NCI-H510A treated with DMSO at 0.1 percent for 48 hours (cell line): ENCODE measurements around the gene CA7.
"Not testable (repeated sequence)": the region's sequence is repeated elsewhere in the genome, so short reads cannot be mapped to it uniquely, and the experiment has no call there.

Source experiments
- DNase-seq: peaks from one replicate; lab custom pipeline; 2025; lab: John Stamatoyannopoulos, UW

Gene CA7

DNA sequence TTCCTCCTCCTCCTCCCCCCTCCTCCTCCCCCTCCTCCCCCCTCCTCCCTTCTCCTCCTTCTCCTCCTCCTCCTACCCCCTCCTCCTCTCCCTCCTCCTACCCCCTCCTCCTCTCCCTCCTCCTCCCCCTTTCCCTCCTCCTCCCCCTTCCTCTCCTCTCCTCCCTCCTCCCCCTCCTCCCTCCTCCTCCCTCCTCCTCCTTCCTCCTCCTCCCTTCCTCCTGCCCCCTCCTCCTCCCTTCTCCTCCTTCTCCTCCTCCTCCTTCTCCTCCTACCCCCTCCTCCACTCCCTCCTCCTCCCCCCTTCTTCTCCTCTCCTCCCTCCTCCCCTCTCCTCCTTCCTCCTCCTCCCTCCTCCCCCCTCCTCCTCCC, 29.5 kb downstream of the CA7 start:
- DNase-seq, result no peak

DNA sequence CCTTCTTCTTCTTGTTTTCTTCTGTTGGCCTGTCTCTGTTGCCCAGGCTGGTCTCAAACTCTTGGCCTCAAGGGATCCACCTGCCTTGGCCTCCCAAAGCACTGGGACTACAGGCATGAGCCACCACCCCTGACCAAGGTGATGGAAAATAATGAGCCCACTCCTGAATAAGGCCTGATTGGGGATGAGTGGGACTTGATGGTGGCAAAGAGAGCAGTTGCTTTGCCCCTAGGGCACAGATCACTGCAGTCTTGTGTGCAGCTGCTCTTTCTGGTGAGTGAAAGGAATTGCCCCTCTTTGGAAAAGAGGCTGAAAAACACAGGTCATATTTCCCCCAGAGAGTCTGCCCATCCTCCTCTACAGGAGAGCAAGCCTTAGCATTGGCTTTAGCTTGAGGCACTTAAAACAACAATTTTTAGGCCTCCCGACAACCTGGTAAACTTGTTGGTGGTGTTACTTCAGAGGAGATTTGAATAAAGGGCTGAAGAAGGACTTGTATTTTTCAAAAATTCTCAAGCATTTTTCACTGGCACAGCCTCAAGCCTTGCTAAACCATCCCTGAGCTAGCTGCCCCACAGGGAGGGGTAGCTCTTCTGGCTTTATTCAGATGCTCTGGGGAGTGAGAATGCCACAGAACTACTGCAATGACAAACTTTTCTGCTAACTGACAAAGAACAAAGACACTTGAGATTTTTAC, 30.0 kb downstream of the CA7 start:
- no peak for DNase-seq

DNA sequence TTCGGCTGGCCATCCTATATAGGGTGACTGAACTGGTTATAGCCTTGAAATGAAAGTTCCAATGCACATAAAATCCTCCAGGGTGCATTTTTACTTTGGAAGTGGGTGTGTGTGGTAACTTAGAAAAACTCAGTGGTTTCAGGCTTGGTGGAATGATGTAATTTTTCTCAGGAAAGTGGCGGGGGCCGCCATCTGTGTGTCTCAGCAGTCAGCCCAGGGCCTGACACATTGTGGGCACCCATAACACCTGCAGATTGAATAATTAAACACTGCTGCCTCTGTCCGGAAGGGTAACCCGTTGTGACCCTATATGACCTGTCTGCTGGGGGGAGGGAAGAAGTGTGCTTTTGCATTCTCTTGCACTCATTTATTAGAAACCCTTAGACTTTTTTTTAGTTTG, 33.9 kb downstream of the CA7 start:
- DNase-seq, result no peak

DNA sequence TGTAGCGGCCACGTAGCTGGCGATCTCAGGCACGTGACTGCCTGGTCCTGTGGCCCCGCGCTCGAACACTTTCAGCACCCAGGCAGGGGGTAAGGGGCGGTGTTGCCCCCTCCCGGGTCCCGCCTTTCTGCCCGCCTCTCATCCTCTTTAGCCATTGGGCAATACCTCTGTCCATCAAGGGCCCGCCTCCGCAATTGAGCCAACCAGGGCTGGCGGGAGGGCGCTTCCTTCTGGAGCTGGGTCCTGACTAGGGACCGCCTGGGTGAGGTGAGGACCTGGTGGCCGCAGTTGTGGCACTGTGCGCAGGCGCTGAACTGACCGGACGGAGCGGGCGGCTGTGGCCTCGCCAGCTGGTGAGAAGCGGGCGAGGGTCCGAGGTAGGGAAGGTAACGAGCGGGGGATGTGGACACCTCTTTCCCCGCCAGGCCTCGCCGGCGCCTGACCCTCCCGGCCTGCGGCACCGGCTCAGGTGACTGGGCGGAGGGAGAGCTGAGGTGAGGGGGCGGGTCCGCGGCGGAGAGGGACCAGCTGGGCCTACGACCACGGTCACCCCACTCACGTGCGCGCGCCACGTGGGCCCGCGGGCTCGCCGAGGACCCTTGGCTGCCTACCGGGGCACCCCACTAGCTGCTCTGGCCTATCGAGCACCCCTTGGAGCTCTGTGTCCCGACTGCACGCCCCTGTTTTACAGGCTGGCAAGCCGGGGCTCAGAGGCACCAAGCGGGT, 36.2 kb downstream of the CA7 start, which contains the start of gene PDP2:
Gene PDP2 (plus strand): TSS at position 228 of the 726 bp plus-strand sequence. CDS start 3,770 bp downstream, outside the sequence.
- DNase-seq, result peak; percentile 82

DNA sequence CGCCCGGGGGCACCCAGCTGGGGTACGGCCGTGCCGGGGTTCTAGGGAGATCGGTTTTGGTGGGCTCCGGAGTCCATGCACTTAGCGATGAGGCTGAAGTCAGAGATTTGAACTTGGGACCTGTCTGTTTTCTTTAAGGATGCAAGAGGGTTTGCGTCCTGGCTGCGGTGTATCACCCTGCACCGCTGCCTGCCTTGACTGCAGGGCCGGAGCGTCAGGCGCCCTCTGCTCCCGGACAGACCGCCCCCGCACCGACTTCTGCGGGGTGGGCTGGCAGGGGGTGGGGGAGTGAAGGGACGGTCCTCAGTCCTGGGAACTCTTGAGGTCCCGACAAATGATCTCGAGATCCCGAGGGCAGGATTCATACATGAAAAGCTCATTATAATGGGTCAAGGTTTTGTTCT, 36.8 kb downstream of the CA7 start:
- no peak for DNase-seq

DNA sequence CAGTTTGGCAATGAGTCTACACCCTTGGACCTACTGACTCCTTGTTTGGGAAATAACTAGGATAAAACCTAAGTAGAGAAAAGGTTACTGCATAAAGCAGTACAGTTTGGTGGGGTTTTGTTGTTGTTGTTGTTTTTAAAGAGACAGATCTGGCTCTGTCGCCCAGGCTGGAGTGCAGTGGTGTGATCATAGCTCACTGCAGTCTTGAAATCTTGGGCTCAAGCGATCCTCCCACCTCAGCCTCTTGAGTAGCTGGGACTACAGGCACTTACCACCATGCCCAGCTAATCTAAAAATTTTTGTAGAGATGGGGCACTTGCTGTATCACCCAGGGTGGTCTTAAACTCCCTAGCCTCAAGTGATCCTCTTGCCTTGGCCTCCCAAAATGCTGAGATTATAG, 37.3 kb downstream of the CA7 start:
- no peak for DNase-seq

DNA sequence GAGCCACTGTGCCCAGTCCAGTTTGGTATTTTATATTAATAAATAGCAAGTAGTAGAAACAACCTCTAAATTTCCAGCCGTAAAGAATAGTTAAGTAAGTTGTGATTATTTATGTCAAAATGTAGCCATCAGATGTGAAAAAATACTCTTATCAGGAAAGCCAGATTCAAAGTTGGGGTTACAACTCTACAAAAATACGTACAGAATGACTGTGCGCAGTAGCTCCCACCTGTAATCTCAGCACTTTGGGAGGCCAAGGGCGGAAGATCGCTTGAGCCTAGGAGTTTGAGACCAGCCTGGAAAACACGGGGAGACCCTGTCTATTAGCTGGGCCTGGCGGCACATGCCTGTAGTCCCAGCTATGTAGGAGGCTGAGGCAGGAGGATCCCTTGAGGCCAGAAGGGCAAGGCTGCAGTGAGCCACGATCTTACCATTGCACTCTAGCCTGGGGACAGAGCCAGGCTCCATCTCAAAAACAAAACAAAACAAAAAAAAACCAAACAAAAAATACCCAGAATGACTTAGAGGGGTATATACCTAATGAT, 37.8 kb downstream of the CA7 start:
- no peak for DNase-seq

DNA sequence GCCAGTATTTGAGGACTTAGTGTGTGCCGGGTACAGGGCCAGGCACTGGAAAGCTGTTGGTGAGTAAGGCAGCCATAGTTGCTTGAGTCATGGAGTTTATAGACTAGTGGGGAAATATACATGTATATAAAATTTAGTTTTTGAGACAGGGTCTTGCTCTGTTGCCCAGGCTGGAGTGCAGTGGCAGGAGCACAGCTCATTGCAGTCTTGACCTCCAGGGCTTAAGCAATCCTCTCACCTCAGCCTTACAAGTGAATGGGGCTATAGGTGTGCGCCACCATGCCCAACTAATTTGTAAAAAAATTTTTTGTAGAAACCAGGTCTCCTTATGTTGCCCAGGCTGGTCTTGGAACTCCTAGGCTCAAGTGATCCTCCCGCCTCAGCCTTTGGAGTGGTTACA, 38.5 kb downstream of the CA7 start:
- DNase-seq, result no peak

DNA sequence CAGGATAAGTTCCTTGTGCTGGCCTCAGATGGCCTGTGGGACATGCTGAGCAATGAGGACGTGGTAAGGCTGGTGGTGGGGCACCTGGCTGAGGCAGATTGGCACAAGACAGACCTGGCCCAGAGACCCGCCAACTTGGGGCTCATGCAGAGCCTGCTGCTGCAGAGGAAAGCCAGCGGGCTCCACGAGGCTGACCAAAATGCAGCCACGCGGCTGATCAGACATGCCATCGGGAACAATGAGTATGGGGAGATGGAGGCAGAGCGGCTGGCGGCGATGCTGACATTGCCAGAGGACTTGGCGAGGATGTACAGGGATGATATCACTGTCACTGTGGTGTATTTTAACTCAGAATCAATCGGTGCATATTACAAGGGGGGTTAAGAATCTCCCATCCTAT, 41.3 kb downstream of the CA7 start:
- DNase-seq, result no peak

DNA sequence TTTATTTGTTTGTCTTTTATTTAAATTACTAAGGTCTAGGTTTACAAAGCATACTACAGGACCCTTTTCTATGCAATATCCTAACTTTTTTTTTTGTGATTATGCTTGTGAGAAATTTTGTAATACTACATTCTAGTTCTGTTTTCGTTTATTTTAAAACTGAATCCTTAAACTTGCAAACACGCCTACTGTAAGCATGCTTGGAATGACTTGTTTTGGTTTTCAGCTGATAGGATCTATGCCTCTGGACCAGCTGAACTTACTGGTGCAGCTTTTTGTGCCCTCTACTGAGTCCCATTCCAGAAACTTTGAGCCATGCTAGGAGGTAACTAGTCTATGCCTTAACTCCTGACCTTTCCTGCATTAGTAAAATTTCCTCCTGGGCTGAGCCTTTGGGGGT, 42.1 kb downstream of the CA7 start:
- DNase-seq, result no peak

DNA sequence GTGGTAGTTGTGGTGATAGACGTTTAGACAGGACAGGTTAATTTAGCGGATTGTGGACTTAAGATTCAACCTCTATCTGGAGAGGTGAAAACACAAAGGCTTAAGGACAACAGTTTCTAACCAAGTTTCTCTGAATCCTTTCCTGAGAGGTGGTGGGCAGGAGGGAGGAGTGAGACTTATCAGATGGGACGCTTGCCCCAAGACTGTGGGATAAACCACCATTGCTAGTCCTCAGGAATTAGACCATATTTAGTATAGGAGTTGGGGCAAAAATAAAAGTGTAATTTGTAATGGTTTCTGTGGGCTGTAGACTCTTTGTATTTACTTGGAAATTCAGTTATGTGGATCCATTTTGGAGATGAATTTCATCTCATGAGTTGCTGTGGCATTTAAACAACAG, 42.7 kb downstream of the CA7 start:
- DNase-seq, result no peak

DNA sequence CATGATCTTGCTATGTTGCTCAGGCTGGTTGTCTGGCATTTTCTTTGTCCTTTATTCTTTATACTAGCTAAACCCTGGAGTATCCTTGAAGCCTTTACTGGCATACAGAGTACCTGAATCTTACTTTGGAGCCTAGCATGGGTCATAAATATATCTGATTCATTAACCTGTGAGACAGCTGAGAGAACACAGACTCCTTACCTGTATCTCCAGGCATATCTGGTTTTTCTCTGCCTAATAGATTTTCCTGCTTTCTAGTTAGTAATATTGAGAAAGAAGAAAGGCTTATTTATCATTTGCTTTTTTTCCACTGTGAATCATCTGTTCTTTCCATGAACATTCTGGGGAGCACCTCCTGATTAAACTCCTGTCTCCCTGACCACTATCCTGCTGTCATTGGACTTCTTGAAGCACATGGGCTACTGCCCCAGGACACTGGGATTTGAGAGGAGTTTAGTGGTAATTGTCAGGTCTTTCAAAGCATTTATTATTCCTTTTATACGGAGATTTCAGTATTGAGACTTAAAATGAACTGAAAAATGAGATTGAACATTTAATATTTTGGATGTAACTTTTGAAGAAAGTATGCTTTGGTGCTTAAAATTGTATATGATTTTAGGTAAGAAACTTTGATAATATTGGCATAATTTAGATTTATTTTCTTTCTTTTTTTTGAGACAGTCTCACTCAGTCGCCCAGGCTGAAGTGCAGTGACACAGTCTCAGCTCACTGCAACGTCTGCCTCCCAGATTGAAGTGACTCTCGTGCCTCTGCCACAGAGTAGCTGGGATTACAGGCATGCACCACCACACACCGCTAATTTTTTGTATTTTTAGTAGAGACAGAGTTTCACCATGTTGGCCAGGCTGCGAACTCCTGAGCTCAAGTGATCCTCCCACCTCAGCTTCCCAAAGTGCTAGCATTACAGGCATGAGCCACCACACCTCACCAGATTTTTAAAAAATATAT, 44.7 kb downstream of the CA7 start:
- no peak for DNase-seq

DNA sequence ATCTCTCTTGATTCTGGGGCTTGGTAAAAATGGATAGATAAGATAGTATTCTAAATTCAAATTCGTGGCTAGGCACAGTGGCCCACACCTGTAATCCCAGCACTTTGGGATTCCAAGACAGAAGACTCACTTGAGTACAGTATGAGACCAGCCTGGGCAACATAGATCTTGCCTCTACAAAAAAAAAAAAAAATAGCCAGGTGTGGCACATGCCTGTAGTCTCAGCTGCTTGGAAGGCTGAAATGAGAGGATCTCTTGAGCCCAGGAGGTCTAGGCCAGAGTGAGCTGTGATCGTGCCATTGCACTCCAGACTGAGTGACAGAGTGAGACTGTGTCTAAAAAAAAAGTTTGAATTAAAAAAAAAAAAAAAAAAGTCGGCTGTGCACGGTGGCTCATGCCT, 45.4 kb downstream of the CA7 start:
- no peak for DNase-seq

DNA sequence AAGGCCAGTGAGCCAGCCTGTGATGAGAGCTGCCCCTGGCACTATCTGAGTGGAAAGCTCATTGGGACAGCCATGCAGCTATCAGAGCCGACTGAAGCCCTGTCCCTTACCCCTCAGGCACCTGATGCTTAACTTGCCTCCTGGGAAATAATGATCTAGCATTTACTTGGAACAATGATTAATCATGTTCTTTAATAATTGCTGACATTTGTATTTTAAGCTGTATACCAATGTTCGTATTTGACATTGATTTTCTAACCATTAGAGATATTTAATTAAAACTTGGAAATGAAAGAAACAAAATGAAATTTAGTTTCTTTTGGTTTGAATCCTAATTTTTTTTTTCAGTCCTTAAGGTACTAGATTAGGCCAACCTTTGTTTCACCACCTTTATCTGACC, 46.6 kb downstream of the CA7 start:
- DNase-seq, result no peak

DNA sequence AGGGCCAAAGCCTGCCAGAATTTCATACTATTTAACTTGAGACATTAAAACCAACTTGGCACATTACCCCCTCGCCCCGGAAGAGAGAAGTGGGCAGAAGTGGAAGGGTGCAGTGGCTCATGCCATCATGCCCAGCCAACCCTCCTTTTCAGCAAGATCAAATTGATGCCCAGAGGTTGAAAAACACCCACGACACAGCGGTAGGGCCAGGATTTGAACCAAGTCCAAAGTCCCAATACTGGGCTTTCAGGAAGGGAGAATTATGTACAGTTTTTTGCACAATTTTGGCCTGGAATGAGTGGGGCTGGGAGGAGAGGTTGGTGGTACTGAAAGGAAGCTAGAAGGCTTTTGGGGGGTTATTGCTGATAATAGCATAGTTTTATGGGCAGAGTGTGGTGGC, 47.1 kb downstream of the CA7 start:
- no peak for DNase-seq

DNA sequence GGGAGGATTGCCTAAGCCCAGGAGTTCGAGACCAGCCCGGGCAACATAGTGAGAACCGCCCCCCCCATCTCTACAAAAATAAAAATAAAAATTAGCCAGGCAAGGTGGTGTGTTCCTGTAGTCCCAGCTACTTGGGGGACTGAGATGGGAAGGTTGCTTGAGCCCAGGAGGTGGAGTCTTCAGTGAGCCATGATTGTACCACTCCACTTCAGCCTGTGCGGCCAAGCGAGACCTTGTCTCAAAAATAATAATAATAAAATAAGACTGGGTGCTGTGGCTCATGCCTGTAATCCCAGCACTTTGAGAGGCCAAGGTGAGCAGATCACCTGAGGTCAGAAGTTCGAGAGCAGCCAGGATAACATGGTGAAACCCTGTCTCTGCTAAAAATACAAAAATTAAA, 47.6 kb downstream of the CA7 start:
- no peak for DNase-seq

DNA sequence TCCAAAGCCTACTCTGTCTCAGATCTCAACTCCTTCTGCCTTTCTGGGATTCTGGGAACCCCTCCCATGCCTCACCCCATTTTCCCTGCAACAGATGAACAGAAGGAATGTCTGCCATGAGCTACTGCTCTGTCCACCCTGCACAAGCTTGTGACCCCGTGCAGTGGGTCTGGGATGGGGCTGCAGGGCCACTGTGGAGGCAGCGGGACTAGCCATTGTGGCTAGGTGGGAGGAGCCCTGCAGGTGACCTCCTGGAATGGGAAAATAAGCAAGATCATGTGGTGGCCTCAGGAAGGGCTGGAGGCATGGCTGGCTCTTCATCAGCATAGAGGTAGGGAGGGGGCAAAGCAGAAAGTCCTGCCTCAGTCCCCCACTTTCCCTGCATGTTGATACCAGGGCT, 49.8 kb downstream of the CA7 start:
- DNase-seq, result no peak

DNA sequence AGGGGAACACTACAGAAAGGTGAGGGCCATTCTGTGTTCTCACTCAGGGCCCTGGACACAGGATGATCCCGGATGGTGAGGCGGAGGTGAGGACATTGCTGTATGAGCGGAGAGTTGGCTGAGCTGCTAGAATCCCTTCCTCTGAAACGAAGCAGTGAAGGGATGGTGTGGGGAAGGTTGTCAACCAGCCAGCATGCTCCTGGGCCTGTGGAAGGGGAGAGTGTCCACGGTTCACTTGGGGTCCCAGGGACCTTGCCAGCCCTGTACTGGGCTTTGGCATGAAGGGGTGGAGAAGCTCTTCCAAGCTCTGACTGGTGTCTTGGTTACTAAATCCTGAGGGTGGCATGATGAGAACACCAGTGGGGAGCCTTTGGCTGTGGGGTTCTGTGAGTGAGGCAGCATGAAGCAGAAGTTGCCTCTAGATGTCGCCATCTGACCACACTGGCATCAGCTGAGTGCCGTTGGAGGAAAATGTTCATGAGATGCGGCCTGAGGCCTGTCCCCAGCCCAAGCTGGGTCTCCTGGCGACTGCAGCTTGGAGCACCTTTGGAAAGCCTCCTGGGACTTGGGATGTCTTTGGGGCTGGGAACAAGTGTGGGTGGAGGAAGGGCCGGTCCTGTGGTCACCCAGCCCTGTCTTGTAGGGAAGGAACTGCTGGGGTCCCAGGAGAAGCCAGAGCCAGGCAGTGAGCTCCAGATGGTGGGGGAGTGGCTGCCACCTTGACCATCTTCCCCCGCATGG, 50.9 kb downstream of the CA7 start:
- peak; percentile 27 for DNase-seq

DNA sequence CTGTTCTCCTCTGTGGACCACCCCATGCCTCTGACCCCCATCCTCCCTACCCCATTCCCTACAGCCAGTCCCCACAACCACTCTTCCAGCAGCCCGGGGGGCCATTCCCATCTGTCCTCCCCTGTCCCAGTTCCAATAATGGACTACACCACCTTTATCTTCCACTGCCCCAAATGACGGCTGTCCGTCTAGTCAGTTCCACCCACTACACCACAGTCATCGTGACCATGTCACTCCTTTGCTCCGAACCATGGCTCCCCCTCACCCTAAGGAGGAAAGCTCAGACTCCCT, 51.4 kb downstream of the CA7 start:
- no peak for DNase-seq

DNA sequence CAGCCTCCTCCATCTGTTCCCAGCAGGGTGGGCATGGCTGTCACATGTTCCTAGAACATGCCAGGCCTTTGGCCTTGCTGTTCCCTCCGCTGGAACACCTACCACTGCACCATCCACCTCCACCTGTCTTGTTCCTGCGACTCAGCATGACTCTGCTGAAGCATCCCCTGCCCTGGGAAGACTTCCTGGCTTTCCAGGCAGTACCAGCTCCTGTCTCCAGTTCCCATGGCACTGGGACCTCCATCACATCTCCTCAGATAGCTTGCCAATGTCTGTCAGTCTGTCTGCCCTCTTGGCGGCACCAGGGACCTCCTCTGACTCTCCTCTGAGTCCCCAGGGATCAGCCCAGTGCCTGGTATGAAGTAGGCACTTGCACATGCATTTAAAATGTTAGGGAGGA, 51.8 kb downstream of the CA7 start:
- DNase-seq, result no peak

DNA sequence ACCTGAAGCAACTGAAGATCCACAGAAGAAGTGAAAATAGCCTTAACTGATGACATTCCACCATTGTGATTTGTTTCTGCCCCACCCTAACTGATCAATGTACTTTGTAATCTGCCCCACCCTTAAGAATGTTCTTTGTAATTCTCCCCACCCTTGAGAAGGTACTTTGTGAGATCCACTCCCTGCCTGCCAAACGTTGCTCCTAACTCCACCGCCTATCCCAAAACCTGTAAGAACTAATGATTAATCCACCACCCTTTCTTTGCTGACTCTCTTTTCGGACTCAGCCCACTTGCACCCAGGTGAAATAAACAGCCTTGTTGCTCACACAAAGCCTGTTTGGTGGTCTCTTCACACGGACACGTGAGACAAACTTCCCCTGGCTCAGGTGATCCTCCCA, 52.5 kb downstream of the CA7 start:
- DNase-seq, result not testable (repeated sequence)

DNA sequence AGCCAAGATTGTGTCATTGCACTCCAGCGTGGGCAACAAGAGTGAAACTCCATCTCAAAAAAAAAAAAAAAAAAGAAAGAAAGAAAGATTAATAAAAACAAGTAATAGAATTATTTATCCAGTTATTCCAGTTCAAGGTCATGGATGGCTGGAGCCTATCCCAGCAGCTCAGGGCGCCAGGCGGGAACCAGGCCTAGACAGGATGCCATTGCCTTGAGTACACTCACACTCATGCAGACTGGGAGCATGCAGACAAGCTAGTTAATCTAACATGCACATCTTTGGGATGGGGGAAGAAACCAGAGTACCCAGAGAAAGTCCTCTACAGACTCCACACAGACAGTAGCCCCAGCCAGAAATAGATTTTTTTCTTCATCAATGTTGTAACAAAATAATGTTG, 54.0 kb downstream of the CA7 start:
- DNase-seq, result no peak
